Measurements from ENCODE around the gene TRNAU1AP.
A peak's percentile ranks its signal among the peaks of the same experiment; 100 is the strongest.
"Not testable (repeated sequence)": the region's sequence is repeated elsewhere in the genome, so short reads cannot be mapped to it uniquely, and the experiment has no call there.

The TRNAU1AP gene

DNA sequence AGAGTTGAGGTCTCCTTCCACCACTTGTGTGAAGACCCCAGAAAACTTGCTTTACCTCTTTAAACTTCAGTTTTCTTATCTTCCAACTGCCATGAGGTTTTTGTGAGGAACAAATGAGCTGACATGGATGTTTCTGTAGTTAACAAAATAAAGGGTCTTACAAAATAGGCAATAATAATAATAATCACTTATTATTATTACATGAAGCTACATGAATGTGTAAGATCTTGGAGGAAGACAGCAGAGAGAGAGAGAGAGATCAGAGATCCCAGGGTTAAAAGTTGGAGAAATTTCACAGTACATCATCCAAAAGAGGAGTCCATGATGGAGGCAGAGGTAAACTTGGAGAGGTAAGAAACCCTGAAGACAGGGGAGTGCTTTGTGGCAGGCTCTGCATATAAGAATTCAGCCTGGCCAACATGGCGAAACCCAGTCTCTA is 36.3 kb upstream of the TRNAU1AP start:
- TF ChIP-seq ZNF274 (IDR thresholded peaks at IDR 0.05; ENCODE audit: low read depth, low read length), result no peak
- H3K4me3 ChIP-seq (ENCODE audit: low read length), result no peak overlapping the region

DNA sequence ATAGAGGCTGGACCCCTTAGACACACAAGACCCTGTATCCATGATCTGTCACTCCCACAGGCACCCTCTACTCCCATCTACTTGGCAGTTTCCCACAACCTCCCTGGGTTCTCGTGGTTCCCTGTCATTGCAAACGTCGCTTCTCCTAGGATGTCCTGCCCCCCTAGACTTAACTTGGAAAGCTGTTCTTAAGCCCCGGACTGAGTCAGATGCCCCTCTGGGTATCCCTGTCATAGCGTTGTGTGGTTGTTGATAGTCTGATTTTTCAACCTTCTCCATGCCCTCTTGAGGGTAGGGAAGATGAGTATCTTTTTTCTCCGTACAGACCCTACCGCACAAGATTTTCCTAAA is 35.3 kb upstream of the TRNAU1AP start:
- TF ChIP-seq ZNF274 (IDR thresholded peaks at IDR 0.05; ENCODE audit: low read depth, low read length), result no peak
- H3K4me3 ChIP-seq (ENCODE audit: low read length), result peak overlapping the region; percentile 75; the same call in 1 of the 2 replicates

DNA sequence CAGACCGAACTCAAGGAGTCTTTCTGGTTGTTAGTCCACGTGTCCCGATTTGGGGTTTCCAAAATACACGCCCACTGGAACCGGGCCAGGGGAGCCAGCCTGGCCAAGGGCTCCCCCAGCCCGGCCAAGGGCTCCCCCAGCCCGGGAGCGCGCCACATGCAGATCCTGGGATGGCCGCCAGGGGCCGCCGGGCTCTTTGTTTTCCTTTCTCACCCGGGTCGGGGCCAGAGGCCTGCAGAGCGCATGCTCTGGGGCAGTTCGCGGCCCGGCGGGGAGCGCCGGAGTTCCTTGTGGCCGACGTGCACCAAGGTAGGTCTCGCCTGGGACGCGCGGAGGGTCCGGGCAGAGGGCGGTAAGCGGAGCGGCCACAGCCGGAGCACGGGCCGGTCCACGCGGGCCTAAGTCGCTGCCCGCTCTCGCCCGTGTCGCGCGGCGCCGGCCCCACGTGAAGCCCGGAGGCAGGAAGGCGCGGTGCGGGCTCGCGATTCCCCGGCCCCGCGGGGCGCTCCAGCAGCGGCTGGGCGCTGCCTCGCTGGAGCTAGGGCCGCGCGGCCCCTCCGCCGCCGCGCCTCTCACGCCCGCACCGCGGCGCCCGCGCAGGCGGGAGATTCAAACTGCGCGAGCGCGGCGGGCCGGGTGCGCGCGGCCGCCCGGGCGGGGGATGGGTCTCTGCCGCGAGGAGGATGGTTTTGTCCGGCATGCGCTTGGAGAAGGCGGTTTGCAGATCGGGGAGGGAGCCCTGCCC is 34.7 kb upstream of the TRNAU1AP start:
- TF ChIP-seq ZNF274 (IDR thresholded peaks at IDR 0.05; ENCODE audit: low read depth, low read length), result no peak
- peak overlapping the region; percentile 75 for H3K4me3 ChIP-seq (ENCODE audit: low read length)

GRCh38 chr1:28518745-28519341 is 34.0 kb upstream of the TRNAU1AP start:
- TF ChIP-seq ZNF274 (IDR thresholded peaks at IDR 0.05; ENCODE audit: low read depth, low read length), result no peak
- peak overlapping the region; percentile 75 for H3K4me3 ChIP-seq (ENCODE audit: low read length)

DNA sequence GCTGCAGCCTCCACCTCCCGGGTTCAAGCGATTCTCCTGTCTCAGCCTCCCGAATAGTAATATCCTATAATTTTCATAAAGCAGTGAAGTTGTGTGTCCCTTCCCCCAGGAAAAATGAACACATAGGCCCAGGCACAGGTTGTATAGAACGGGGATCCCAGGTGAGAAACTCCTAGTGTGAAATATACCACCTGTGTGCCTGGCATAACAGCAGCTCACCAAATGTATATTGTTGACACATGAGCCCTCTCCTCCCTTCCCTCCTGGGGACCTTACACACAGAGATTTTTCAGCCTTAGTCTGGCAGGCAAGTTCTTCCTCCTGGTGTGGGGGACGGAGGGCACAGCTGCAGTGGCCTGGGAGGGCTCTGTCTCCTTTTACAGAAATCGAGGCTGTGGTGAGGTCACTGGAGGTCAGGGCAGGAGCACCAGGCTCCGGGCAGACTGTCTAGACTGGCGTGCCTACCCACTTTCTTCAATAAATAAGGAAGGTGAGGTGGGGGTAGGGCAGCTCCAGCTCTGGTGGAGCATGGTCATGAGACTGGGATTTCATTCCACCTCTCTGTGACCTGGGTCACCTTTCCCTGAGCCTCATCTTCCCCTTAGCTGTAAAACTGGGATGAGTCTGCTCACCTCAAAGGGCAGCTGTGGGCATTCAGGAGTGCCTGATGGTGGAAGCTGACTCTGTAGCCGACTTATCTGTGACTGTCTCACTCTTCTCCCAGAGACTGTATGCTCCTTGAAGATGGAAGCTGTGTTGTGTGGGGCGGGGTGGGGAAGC is 32.7 kb upstream of the TRNAU1AP start:
- TF ChIP-seq ZNF274 (IDR thresholded peaks at IDR 0.05; ENCODE audit: low read depth, low read length), result no peak
- H3K4me3 ChIP-seq (ENCODE audit: low read length), result peak overlapping the region; percentile 75; the same call in 1 of the 2 replicates

GRCh38 chr1:28520796-28521195 is 32.1 kb upstream of the TRNAU1AP start:
- not testable (repeated sequence) for H3K4me3 ChIP-seq (ENCODE audit: low read length)

DNA sequence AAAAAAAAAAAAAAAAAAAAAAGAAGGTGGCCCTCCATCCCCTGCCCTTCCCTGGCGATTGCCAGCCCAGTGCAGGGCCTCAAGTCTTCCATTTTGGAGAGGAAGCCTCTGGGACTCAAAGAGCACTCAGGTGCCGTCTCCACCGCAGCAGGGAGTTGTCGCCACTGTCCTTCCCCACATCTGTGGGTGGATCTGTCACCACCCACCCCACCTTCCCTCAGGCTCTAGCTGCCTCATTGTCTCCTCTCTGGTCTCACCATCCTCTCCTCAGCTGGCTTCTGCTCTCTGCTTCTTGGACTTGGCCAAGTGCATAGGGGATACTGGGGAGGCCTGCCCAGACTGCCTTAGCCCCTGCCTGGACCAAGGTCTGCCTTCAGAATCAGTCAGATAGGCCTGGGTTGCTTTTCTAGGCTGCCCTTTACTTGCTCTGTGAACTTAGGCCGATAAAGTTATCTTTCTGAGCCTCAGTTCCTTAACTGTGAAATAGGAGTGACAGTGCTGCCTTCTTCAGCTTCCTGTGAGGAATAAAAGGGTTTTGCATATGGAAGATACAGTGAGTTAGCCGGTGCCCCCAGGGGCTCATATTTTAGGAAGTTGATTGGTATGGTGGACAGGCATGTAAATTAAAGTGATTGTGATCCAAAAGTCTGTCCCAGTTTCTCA is 31.3 kb upstream of the TRNAU1AP start:
- no peak for TF ChIP-seq ZNF274 (IDR thresholded peaks at IDR 0.05; ENCODE audit: low read depth, low read length)
- no peak overlapping the region for H3K4me3 ChIP-seq (ENCODE audit: low read length)

DNA sequence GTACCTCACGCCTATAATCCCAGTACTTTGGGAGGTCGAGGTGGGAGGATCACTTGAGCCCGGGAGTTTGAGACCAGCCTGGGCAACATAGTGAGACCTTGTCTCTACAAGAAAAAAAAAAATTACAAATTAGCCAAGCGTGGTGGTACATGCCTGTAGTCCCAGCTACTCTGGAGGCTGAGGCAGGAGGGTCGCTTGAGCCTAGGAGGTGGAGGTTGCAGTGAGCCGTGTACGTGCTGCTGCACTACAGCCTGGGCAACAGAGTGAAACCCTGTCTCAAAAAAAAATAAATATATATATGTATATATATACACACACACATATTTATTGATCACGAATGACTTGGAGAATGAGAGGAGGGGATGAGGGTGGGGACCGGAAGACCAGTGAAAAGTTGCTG is 30.3 kb upstream of the TRNAU1AP start:
- H3K4me3 ChIP-seq (ENCODE audit: low read length), result not testable (repeated sequence)

DNA sequence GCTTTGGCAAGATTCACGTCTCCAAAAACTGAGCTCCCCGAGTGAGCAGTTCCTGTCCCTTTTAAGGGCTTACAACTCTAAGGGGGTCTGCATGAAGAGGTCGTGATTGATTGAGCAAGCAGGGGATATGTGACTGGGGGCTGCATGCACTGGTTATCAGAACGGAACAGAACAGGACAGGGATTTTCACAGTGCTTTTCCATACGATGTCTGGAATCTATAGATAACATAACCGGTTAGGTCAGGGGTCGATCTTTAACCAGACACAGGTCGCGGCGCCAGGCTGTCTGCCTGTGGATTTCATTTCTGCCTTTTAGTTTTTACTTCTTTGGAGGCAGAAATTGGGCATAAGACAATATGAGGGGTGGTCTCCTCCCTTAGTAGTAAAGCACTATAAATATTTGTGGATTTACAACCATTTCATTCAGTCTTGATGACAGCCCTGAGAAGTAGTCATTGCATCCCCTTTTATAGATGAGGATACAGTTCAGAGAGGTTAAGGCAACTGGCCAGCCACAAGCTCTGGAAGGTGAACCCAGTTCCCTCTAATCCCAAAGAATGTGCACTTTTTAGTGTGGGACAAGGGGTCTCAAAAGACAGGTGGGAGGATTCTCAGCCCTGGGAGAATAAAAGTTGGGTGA is 27.8 kb upstream of the TRNAU1AP start:
- H3K4me3 ChIP-seq (ENCODE audit: low read length), result not testable (repeated sequence)

- no peak for TF ChIP-seq ZNF274 (IDR thresholded peaks at IDR 0.05; ENCODE audit: low read depth, low read length)
- H3K4me3 ChIP-seq (ENCODE audit: low read length), result no peak overlapping the region
Measured at GRCh38 chr1:28526886-28527285, 26.0 kb upstream of the TRNAU1AP start.

DNA sequence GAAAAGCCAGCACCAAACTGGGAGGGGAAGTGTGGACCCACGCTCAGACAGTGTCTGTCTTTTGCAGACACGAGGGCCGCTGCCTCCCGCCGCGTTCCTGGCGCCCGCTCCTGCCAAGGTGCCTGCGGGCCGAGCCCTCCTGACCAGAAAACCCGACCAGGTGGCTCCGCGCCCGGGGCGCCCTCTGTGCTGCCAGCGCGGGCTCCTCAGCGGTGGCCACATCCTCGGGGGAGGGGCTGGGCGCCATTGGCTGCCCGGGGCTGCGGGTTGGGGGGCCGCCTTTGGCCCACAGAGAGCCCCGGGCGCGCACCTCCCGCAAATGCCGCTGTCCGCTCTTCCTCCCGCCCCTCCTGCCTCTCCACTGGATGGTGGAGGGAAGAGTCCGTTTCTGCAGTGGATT is 22.4 kb upstream of the TRNAU1AP start:
- TF ChIP-seq ZNF274 (IDR thresholded peaks at IDR 0.05; ENCODE audit: low read depth, low read length), result no peak
- no peak overlapping the region for H3K4me3 ChIP-seq (ENCODE audit: low read length)

GRCh38 chr1:28534671-28535070 is 18.2 kb upstream of the TRNAU1AP start:
- no peak overlapping the region for H3K4me3 ChIP-seq (ENCODE audit: low read length)
- TF ChIP-seq ZNF274 (IDR thresholded peaks at IDR 0.05; ENCODE audit: low read depth, low read length), result no peak

DNA sequence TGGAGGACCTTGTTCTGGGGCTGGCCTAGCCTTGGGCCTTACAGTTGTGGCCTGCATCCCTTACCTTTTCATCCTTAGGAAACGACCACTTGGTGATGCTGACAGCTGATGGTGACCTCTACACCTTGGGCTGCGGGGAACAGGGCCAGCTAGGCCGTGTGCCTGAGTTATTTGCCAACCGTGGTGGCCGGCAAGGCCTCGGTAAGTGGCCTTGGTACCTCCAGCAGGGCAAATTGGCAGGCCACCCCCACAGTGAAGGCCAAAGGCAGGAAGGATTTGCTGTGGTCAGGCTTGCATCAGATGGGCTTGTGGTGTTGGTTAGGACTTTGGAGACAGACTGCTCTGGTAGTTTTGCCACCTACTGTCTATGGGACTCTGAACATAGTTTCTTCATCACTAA is 17.7 kb upstream of the TRNAU1AP start:
- no peak for TF ChIP-seq ZNF274 (IDR thresholded peaks at IDR 0.05; ENCODE audit: low read depth, low read length)
- H3K4me3 ChIP-seq (ENCODE audit: low read length), result no peak overlapping the region
